ENCODE data around the gene DUOX1.

The DUOX1 gene

GRCh38 chr15:45150481-45150880 is 20.7 kb downstream of the DUOX1 start:
- DNase-seq (ENCODE audit: insufficient read length, low spot score) (no peak), FAIRE-seq (no peak)
- TF ChIP-seq POLR2A (IDR thresholded peaks at IDR 0.05; ENCODE audit: low read depth, low read length) (no peak), POU2F2 (IDR thresholded peaks at IDR 0.05; ENCODE audit: low read depth, low read length) (no peak), TAF1 (IDR thresholded peaks at IDR 0.05; ENCODE audit: low read depth, low read length) (no peak), POLR2AphosphoS5 (IDR thresholded peaks at IDR 0.05; ENCODE audit: low read depth, low read length) (no peak), PAX5 (IDR thresholded peaks at IDR 0.05; ENCODE audit: insufficient read depth, low read length, severe bottlenecking) (no peak), SPI1 (IDR thresholded peaks at IDR 0.05; ENCODE audit: low read depth, low read length) (no peak)

GRCh38 chr15:45150997-45151396 is 21.2 kb downstream of the DUOX1 start:
- DNase-seq (ENCODE audit: insufficient read length, low spot score) (no peak), FAIRE-seq (no peak)
- no peak for TF ChIP-seq TAF1 (IDR thresholded peaks at IDR 0.05; ENCODE audit: low read depth, low read length)
- TF ChIP-seq POLR2A (IDR thresholded peaks at IDR 0.05; ENCODE audit: low read depth, low read length) = no peak
- TF ChIP-seq POLR2AphosphoS5 (IDR thresholded peaks at IDR 0.05; ENCODE audit: low read depth, low read length) = no peak
- TF ChIP-seq SPI1 (IDR thresholded peaks at IDR 0.05; ENCODE audit: low read depth, low read length) = no peak
- TF ChIP-seq POU2F2 (IDR thresholded peaks at IDR 0.05; ENCODE audit: low read depth, low read length) = no peak
- TF ChIP-seq PAX5 (IDR thresholded peaks at IDR 0.05; ENCODE audit: insufficient read depth, low read length, severe bottlenecking) = no peak

GRCh38 chr15:45151998-45152828 is 22.4 kb downstream of the DUOX1 start:
- DNase-seq (ENCODE audit: insufficient read length, low spot score) (no peak), FAIRE-seq (no peak)
- TF ChIP-seq SPI1 (IDR thresholded peaks at IDR 0.05; ENCODE audit: low read depth, low read length) (no peak), POLR2AphosphoS5 (IDR thresholded peaks at IDR 0.05; ENCODE audit: low read depth, low read length) (no peak), POLR2A (IDR thresholded peaks at IDR 0.05; ENCODE audit: low read depth, low read length) (no peak), POU2F2 (IDR thresholded peaks at IDR 0.05; ENCODE audit: low read depth, low read length) (no peak), TAF1 (IDR thresholded peaks at IDR 0.05; ENCODE audit: low read depth, low read length) (no peak), PAX5 (IDR thresholded peaks at IDR 0.05; ENCODE audit: insufficient read depth, low read length, severe bottlenecking) (no peak)

DNA sequence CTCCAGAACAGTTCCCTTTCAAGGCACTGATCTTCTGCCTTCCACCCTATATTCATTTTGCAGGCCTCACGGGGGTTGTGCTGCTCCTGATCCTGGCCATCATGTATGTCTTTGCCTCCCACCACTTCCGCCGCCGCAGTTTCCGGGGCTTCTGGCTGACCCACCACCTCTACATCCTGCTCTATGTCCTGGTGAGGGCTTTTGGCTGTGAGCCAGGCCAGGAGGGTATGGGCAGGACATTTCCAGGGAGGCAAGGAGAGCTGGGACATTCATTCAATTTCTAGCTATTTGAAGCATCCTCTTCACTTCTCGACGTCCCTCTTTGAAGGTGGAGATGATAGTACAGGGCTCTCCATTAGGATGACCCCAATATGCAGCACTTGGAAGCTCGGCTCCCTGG is 25.9 kb downstream of the DUOX1 start:
- FAIRE-seq = no peak
- no peak for DNase-seq (ENCODE audit: insufficient read length, low spot score)
- TF ChIP-seq POU2F2 (IDR thresholded peaks at IDR 0.05; ENCODE audit: low read depth, low read length) (no peak), PAX5 (IDR thresholded peaks at IDR 0.05; ENCODE audit: insufficient read depth, low read length, severe bottlenecking) (no peak), POLR2A (IDR thresholded peaks at IDR 0.05; ENCODE audit: low read depth, low read length) (no peak), TAF1 (IDR thresholded peaks at IDR 0.05; ENCODE audit: low read depth, low read length) (no peak), SPI1 (IDR thresholded peaks at IDR 0.05; ENCODE audit: low read depth, low read length) (no peak), POLR2AphosphoS5 (IDR thresholded peaks at IDR 0.05; ENCODE audit: low read depth, low read length) (no peak)

DNA sequence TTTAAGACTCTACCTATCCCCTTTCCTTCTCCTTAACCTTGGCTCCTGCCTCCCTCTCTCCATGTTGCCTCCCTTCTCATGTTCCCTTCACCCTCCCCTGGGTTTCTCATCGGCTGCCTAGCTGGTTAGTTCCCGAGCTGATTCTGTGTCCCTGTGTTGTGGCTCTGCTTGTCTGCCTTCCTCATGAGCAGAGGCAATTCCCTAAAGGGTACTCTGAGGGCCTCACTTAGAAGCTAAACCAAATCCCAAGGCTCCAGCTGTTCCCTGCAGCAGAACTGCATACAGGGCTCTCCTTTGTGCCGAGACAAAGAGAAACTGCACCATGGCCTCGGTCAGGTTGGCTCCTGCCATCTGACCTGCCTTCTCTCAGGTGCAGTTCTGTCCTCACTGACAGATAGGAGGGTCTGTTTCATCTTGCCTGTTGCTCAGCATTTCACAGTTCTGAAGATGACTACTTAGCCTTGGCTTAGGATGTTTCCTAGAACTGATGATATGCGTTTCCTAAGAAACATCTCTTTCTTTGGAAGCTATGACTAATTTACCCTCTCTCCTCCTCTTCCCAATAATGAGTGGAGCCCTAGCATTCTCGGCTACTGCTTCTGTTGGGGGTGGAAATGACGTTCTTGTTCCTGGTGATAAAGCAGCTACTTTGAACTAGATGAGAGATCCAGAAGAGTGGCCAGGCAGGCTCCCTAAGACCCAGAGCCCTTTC is 27.1 kb downstream of the DUOX1 start:
- FAIRE-seq (no peak), DNase-seq (ENCODE audit: insufficient read length, low spot score) (no peak)
- TF ChIP-seq POU2F2 (IDR thresholded peaks at IDR 0.05; ENCODE audit: low read depth, low read length) = no peak
- TF ChIP-seq POLR2A (IDR thresholded peaks at IDR 0.05; ENCODE audit: low read depth, low read length) = no peak
- no peak for TF ChIP-seq SPI1 (IDR thresholded peaks at IDR 0.05; ENCODE audit: low read depth, low read length)
- TF ChIP-seq POLR2AphosphoS5 (IDR thresholded peaks at IDR 0.05; ENCODE audit: low read depth, low read length) = no peak
- TF ChIP-seq PAX5 (IDR thresholded peaks at IDR 0.05; ENCODE audit: insufficient read depth, low read length, severe bottlenecking) = no peak
- TF ChIP-seq TAF1 (IDR thresholded peaks at IDR 0.05; ENCODE audit: low read depth, low read length) = no peak

DNA sequence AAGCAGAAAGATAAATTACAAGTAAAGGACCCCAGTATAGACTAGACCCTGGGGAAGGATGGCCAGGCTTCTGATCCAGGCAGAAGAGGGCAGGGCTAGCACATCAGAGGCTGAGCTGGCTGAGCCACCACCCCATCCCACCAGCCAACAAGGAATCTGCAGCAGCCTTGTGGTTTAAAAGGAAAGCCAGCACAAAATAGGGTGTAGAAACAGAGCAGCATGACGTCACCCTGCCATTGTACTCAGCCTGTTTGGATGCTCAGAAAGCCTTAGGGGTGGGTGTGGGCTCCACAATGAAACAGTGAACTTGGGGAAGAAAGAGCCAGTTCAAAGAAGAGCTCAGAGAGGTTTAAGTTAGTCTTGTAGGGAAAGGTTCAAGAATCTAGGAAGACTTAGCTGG is 28.2 kb downstream of the DUOX1 start:
- FAIRE-seq = no peak
- no peak for DNase-seq (ENCODE audit: insufficient read length, low spot score)
- TF ChIP-seq POLR2AphosphoS5 (IDR thresholded peaks at IDR 0.05; ENCODE audit: low read depth, low read length) (no peak), POU2F2 (IDR thresholded peaks at IDR 0.05; ENCODE audit: low read depth, low read length) (no peak), POLR2A (IDR thresholded peaks at IDR 0.05; ENCODE audit: low read depth, low read length) (no peak), PAX5 (IDR thresholded peaks at IDR 0.05; ENCODE audit: insufficient read depth, low read length, severe bottlenecking) (no peak), SPI1 (IDR thresholded peaks at IDR 0.05; ENCODE audit: low read depth, low read length) (no peak), TAF1 (IDR thresholded peaks at IDR 0.05; ENCODE audit: low read depth, low read length) (no peak)

DNA sequence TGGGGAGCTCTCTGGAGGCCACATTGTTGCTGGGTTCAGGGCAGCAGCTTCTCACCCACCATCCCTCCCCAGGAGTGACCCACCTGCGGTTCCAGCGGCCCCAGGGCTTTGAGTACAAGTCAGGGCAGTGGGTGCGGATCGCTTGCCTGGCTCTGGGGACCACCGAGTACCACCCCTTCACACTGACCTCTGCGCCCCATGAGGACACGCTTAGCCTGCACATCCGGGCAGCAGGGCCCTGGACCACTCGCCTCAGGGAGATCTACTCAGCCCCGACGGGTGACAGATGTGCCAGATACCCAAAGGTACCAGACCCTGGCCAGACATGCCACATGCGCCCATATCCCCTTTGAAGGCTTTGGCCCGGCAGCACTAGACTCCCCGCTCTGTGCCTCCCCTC is 31.9 kb downstream of the DUOX1 start:
- FAIRE-seq = no peak
- TF ChIP-seq SPI1 (IDR thresholded peaks at IDR 0.05; ENCODE audit: low read depth, low read length) (no peak), PAX5 (IDR thresholded peaks at IDR 0.05; ENCODE audit: insufficient read depth, low read length, severe bottlenecking) (no peak), TAF1 (IDR thresholded peaks at IDR 0.05; ENCODE audit: low read depth, low read length) (no peak), POLR2A (IDR thresholded peaks at IDR 0.05; ENCODE audit: low read depth, low read length) (no peak), POLR2AphosphoS5 (IDR thresholded peaks at IDR 0.05; ENCODE audit: low read depth, low read length) (no peak), POU2F2 (IDR thresholded peaks at IDR 0.05; ENCODE audit: low read depth, low read length) (no peak)
- no peak for DNase-seq (ENCODE audit: insufficient read length, low spot score)

GRCh38 chr15:45162771-45163507 is 33.1 kb downstream of the DUOX1 start:
- peak; percentile 90 for FAIRE-seq
- DNase-seq (ENCODE audit: insufficient read length, low spot score) = peak; percentile 84
- peak; percentile 4 for TF ChIP-seq PAX5 (IDR thresholded peaks at IDR 0.05; ENCODE audit: insufficient read depth, low read length, severe bottlenecking)
- TF ChIP-seq SPI1 (IDR thresholded peaks at IDR 0.05; ENCODE audit: low read depth, low read length) = no peak

DNA sequence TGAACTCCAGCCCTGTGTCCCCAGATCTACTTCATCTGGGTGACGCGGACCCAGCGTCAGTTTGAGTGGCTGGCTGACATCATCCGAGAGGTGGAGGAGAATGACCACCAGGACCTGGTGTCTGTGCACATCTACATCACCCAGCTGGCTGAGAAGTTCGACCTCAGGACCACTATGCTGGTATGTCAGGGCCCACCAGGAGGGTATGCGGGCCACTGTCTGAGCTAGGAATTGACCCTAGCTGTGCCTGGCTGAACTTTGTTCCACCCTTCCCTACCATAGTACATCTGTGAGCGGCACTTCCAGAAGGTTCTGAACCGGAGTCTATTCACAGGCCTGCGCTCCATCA is 33.7 kb downstream of the DUOX1 start:
- DNase-seq (ENCODE audit: insufficient read length, low spot score) (no peak), FAIRE-seq (no peak)
- no peak for TF ChIP-seq PAX5 (IDR thresholded peaks at IDR 0.05; ENCODE audit: insufficient read depth, low read length, severe bottlenecking)

Data from GM12891 (cell line).